ENCODE measurements around the gene SCARB1. TPM values are rescaled to one million over a fixed set of nuclear protein-coding genes. Genes with fewer than 3 reads are reported as not detected.

Gene SCARB1
- total and polyA plus RNA-seq, 2 experiments from 2014 or later = 31.0 to 62.5 TPM

- TF ChIP-seq, protein P1, sequence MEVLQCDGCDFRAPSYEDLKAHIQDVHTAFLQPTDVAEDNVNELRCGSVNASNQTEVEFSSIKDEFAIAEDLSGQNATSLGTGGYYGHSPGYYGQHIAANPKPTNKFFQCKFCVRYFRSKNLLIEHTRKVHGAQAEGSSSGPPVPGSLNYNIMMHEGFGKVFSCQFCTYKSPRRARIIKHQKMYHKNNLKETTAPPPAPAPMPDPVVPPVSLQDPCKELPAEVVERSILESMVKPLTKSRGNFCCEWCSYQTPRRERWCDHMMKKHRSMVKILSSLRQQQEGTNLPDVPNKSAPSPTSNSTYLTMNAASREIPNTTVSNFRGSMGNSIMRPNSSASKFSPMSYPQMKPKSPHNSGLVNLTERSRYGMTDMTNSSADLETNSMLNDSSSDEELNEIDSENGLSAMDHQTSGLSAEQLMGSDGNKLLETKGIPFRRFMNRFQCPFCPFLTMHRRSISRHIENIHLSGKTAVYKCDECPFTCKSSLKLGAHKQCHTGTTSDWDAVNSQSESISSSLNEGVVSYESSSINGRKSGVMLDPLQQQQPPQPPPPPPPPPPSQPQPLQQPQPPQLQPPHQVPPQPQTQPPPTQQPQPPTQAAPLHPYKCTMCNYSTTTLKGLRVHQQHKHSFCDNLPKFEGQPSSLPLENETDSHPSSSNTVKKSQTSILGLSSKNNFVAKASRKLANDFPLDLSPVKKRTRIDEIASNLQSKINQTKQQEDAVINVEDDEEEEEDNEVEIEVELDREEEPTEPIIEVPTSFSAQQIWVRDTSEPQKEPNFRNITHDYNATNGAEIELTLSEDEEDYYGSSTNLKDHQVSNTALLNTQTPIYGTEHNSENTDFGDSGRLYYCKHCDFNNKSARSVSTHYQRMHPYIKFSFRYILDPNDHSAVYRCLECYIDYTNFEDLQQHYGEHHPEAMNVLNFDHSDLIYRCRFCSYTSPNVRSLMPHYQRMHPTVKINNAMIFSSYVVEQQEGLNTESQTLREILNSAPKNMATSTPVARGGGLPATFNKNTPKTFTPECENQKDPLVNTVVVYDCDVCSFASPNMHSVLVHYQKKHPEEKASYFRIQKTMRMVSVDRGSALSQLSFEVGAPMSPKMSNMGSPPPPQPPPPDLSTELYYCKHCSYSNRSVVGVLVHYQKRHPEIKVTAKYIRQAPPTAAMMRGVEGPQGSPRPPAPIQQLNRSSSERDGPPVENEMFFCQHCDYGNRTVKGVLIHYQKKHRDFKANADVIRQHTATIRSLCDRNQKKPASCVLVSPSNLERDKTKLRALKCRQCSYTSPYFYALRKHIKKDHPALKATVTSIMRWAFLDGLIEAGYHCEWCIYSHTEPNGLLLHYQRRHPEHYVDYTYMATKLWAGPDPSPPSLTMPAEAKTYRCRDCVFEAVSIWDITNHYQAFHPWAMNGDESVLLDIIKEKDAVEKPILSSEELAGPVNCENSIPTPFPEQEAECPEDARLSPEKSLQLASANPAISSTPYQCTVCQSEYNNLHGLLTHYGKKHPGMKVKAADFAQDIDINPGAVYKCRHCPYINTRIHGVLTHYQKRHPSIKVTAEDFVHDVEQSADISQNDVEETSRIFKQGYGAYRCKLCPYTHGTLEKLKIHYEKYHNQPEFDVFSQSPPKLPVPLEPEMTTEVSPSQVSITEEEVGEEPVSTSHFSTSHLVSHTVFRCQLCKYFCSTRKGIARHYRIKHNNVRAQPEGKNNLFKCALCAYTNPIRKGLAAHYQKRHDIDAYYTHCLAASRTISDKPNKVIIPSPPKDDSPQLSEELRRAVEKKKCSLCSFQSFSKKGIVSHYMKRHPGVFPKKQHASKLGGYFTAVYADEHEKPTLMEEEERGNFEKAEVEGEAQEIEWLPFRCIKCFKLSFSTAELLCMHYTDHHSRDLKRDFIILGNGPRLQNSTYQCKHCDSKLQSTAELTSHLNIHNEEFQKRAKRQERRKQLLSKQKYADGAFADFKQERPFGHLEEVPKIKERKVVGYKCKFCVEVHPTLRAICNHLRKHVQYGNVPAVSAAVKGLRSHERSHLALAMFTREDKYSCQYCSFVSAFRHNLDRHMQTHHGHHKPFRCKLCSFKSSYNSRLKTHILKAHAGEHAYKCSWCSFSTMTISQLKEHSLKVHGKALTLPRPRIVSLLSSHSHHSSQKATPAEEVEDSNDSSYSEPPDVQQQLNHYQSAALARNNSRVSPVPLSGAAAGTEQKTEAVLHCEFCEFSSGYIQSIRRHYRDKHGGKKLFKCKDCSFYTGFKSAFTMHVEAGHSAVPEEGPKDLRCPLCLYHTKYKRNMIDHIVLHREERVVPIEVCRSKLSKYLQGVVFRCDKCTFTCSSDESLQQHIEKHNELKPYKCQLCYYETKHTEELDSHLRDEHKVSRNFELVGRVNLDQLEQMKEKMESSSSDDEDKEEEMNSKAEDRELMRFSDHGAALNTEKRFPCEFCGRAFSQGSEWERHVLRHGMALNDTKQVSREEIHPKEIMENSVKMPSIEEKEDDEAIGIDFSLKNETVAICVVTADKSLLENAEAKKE (CRISPR knock-in tag; IDR thresholded peaks at IDR 0.05) = no peak
- TF ChIP-seq, protein P2, sequence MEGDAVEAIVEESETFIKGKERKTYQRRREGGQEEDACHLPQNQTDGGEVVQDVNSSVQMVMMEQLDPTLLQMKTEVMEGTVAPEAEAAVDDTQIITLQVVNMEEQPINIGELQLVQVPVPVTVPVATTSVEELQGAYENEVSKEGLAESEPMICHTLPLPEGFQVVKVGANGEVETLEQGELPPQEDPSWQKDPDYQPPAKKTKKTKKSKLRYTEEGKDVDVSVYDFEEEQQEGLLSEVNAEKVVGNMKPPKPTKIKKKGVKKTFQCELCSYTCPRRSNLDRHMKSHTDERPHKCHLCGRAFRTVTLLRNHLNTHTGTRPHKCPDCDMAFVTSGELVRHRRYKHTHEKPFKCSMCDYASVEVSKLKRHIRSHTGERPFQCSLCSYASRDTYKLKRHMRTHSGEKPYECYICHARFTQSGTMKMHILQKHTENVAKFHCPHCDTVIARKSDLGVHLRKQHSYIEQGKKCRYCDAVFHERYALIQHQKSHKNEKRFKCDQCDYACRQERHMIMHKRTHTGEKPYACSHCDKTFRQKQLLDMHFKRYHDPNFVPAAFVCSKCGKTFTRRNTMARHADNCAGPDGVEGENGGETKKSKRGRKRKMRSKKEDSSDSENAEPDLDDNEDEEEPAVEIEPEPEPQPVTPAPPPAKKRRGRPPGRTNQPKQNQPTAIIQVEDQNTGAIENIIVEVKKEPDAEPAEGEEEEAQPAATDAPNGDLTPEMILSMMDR (conservative IDR thresholded peaks at IDR 0.05; ENCODE audit: low read depth in 2 of 2) = no peak
Measured at GRCh38 chr12:124820199-124820598, 43.5 kb downstream of the SCARB1 start (continued).

DNA sequence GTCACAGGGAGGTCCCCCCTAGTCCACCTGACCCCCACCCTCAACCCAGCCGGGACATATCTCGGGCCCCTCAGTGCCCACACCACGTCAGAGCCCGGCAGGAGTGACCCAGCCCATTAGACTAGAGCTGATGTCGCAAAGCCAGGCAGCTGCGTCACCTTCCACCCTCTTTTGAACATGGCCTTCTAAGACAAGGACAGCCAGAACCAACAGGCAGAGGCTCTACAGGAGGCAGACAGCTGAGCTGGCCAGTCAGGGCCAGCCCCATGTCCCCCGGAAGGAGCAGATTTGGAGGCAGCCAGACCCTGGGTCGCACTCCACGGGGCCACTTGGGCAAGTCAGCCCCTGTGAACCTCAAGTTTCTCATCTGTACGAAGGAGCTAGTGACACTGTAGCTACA is 44.1 kb downstream of the SCARB1 start:
- 0 out of 2 replicates have a peak, but pooled peaks cover 2% of the 10 kb centered on the region for H3F3A ChIP-seq (replicated peaks; ENCODE audit: low read depth)
- Mint-ChIP-seq H3K4me3 (no peak overlapping the region), H3K27me3 (ENCODE audit: insufficient read depth, low read depth, poor library complexity) (peaks cover 1% of the 10 kb centered on the region), H3K27ac (no peak overlapping the region), H3K4me1 (peaks cover 25% of the 10 kb centered on the region), H3K36me3 (ENCODE audit: low read depth) (peaks cover 12% of the 10 kb centered on the region; the same call in 2 of the 3 replicates), H3K9me3 (no peaks in the 10 kb centered on the region)
- no peaks in the 10 kb centered on the region for H3K36me3 ChIP-seq (ENCODE audit: insufficient read depth)
- H3K4me1 ChIP-seq (ENCODE audit: insufficient read depth) = peaks cover 23% of the 10 kb centered on the region
- DNase-seq (ENCODE audit: low spot score) (no peak), ATAC-seq (no peak)
- peaks cover 36% of the 10 kb centered on the region for H3K79me2 ChIP-seq (replicated peaks; ENCODE audit: insufficient read depth)
- H2AFZ ChIP-seq = no peak overlapping the region
- no peak overlapping the region for H3K4me2 ChIP-seq
- H3K27ac ChIP-seq (ENCODE audit: low read depth) = no peak overlapping the region
- H4K20me1 ChIP-seq (replicated peaks; ENCODE audit: insufficient read depth) = no peaks in the 10 kb centered on the region
- H3K4me3 ChIP-seq = no peak overlapping the region
- TF ChIP-seq EZH2 (IDR thresholded peaks at IDR 0.05; ENCODE audit: low read depth, unreplicated experiment) = no peak
- no peak for TF ChIP-seq ZNF331 (CRISPR knock-in tag; IDR thresholded peaks at IDR 0.05; ENCODE audit: low read depth)
- TF ChIP-seq JUNB (IDR thresholded peaks at IDR 0.05; ENCODE audit: unreplicated experiment) = no peak
- TF ChIP-seq, protein P3, sequence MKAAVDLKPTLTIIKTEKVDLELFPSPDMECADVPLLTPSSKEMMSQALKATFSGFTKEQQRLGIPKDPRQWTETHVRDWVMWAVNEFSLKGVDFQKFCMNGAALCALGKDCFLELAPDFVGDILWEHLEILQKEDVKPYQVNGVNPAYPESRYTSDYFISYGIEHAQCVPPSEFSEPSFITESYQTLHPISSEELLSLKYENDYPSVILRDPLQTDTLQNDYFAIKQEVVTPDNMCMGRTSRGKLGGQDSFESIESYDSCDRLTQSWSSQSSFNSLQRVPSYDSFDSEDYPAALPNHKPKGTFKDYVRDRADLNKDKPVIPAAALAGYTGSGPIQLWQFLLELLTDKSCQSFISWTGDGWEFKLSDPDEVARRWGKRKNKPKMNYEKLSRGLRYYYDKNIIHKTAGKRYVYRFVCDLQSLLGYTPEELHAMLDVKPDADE (IDR thresholded peaks at IDR 0.05) = no peak
- TF ChIP-seq CREB1 (CRISPR knock-in tag; IDR thresholded peaks at IDR 0.05; ENCODE audit: low read depth) = no peak
- no peak for TF ChIP-seq EZH2phosphoT487 (IDR thresholded peaks at IDR 0.05; ENCODE audit: unreplicated experiment)
- TF ChIP-seq POLR2AphosphoS5 (IDR thresholded peaks at IDR 0.05; ENCODE audit: low read depth) = no peak
- H3K27me3 ChIP-seq (ENCODE audit: insufficient read depth) = no peaks in the 10 kb centered on the region
- H3K9me2 ChIP-seq (ENCODE audit: insufficient read depth) = no peaks in the 10 kb centered on the region

Data from GM23338 (cell line).